ENCODE results near the gene COL8A1.

- TF ChIP-seq POLR2A (IDR thresholded peaks at IDR 0.05): no peak
- no peak for TF ChIP-seq CTCF (IDR thresholded peaks at IDR 0.05)
These were observed 191.4 kb downstream of the COL8A1 start for GRCh38 chr3:99829844-99830243.

All from prostate gland (tissue), 2 donors.